NCI-H2107 (cell line): Measurements from ENCODE around the gene VIPR2.
"Not testable (repeated sequence)": the region's sequence is repeated elsewhere in the genome, so short reads cannot be mapped to it uniquely, and the experiment has no call there.

ENCODE experiments used
- DNase-seq: peaks from one replicate; lab custom pipeline; 2025; lab: John Stamatoyannopoulos, UW

Gene VIPR2, protein sequence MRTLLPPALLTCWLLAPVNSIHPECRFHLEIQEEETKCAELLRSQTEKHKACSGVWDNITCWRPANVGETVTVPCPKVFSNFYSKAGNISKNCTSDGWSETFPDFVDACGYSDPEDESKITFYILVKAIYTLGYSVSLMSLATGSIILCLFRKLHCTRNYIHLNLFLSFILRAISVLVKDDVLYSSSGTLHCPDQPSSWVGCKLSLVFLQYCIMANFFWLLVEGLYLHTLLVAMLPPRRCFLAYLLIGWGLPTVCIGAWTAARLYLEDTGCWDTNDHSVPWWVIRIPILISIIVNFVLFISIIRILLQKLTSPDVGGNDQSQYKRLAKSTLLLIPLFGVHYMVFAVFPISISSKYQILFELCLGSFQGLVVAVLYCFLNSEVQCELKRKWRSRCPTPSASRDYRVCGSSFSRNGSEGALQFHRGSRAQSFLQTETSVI

DNA sequence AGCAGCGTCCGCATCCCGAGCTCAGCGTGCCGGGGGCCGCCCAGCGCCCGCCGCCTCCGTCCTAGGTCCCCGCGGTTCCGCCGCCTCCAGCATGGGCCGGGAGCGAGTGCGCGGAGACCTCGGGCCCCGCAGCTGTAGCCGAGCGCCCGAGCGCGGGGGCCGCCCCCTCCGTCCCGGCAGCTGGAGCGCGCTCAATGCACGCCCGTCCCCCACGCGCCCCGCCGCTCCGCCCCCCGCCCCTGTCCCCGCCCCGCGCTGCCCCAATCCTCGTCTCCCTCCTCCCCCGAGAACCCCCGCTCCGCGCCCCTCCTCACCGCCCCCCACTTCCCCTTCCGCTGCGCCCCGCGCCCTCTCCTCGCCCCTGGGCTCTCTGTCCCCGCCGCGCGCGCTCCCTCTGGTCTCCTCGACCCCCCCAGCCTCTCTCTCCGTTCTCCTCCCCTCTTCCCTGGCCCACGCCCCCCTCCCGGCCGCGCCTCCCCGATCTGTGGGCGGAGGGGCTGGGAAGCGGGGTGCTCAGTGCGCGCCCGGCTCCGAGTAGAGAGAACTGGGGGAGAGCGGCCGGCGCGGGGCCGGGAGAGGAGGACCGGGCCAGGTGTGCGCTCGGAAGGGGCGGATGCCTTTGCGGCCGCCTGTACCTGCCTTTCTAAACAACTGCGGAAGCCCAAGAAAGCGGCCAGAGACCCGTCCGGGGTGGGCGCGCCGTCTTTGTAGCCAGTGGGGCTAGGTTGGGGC is at the start of gene VIPR2:
VIPR2 (minus strand) TSS at position 110 of the 732 bp plus-strand sequence; CDS start at position 14, 96 bp downstream.
- DNase-seq = no peak

GRCh38 chr7:159193543-159194090 is 49.0 kb upstream of the VIPR2 start:
- DNase-seq = no peak

- no peak for DNase-seq
These were observed 48.2 kb upstream of the VIPR2 start for GRCh38 chr7:159192725-159193453.

GRCh38 chr7:159192013-159192412 is 47.3 kb upstream of the VIPR2 start:
- no peak for DNase-seq

DNA sequence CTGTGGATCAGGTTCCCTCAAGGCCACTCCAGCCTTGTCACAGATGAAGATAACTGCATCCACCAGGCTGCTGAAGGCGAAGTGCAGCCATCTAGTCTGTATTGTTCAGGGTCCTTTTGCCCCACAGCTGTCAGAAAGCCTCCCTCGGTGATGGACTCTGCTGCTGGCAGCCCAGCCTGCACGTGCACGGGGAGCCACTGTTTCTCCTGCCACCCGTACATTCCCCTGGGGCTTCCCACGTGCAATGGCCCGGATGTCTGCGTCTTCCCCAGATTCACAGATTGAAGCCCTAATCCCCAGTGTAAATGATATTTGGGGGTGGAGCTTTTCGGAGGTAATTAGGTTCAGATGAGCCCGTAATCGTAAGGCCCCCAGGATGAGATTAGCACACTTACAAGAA is 46.6 kb upstream of the VIPR2 start:
- no peak for DNase-seq

DNA sequence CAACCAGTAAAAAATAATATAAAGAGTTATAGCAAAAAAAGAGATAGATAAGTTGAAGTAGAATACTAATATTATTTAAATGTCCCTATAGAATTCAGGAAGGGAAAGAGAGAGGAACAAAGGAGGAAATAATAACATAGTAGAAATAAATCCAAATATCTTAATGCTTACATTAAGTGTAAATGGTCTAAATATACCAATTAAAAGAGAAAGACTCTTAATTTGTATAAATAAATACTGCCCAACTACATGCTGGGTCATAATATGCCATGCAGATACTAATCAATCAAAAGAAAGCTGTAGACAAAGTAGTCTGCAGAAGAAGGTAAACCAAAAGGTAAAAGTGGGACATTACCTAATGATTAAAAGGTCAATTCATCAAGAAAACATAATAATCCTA is 43.3 kb upstream of the VIPR2 start:
- no peak for DNase-seq

GRCh38 chr7:159179241-159179640 is 34.6 kb upstream of the VIPR2 start:
- no peak for DNase-seq

- no peak for DNase-seq
These were observed 32.8 kb upstream of the VIPR2 start for GRCh38 chr7:159177284-159177953.

DNA sequence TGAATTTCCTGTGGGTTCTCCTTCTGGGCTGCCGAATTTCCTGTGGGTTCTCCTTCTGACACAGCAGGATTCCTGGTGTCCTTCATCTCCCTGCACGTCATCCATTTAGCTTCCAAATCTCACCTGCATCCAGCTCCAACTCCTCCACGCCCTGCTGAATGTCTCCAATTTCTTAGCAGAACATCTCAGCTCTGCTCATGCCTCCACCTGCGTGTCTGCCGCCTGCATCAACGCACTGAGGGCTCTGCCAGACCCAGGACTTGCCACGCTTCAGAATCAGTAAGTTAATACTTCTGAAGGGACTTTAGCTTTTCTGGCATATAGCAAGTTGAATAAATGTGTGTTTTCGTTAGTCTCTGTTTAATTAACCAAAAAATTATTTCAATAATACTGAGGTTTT is 31.1 kb upstream of the VIPR2 start:
- no peak for DNase-seq

DNA sequence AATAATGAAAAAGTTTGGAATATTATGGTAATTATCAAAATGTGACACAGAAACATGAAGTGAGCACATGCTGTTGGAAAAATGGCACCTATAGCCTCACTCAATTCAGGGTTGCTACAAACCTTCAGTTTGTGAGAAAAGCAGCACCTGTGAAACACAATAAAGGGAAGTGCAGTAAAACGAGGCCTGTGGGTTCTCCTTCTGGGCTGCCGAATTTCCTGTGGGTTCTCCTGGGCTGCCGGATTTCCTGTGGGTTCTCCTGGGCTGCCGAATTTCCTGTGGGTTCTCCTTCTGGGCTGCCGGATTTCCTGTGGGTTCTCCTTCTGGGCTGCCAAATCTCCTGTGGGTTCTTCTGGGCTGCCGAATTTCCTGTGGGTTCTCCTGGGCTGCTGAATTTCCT is 30.4 kb upstream of the VIPR2 start:
- DNase-seq = not testable (repeated sequence)

- DNase-seq = no peak
These were observed 27.7 kb upstream of the VIPR2 start for GRCh38 chr7:159172400-159172799.

- no peak for DNase-seq
These were observed 24.7 kb upstream of the VIPR2 start for GRCh38 chr7:159169391-159169790.

- no peak for DNase-seq
These were observed 22.5 kb upstream of the VIPR2 start for GRCh38 chr7:159167139-159167538.

GRCh38 chr7:159166530-159166929 is 21.9 kb upstream of the VIPR2 start:
- DNase-seq = no peak

DNA sequence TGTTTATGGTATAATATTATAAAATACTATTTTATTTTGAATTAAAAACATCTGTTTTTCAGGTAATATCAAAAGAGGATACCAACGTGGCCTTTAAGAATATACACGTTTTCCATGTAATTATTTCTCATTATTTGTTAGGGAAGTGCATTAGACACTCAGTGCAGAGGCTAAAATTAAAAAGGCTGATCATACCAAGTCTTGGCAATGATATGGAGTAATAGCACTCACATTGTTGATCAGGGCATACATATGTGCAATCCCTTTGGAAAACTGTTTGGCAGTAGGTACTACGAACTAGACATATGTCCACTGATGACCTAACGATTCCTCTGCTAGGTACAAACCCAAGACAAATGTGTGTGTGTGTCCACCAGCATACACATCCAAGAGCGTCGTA is 20.7 kb upstream of the VIPR2 start:
- no peak for DNase-seq

DNA sequence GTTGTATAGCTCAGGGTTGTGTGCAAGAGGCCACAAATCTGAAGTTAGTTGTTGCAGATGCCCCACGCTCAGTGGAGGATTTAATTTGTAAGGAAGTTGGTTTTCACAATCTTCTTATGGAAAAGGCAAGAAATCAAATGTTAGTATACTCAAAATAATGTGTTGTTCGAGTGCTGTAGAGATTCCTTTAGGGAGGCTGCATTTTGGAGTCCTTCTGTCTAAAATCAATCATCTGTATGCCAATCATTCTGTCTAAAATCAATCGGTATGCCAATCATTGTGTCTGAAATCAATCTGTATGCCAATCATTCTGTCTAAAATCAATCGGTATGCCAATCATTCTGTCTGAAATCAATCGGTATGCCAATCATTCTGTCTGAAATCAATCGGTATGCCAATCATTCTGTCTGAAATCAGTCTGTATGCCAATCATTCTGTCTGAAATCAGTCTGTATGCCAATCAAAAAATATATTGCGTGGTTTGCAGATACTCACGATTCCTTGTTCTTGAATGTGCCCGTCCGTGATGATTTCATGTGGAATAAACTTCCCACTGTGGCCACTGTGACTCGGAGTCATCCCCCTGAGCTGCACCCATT is 19.1 kb upstream of the VIPR2 start:
- DNase-seq = not testable (repeated sequence)

- not testable (repeated sequence) for DNase-seq
These were observed 17.5 kb upstream of the VIPR2 start for GRCh38 chr7:159162050-159162626.

DNA sequence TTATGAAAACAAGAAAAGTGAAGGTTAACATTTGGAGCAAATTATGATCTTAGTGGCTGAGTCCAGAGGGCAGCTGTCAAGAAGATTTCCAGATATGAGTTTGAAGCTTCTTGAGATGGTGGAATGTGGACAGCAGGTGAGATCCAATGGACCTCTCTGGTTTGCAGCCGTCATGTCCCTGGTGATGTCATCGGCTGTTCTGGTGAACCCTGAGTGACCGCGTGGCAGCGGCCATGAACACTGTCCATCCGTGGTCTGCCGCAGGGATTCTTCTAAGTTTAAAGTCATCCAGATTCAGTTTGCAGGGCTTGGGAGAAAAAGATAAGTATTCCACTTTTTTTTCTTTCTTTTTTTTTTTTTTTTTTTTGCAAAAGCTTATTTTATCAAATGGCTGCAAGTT is 15.8 kb upstream of the VIPR2 start:
- no peak for DNase-seq

GRCh38 chr7:159159731-159160130 is 15.1 kb upstream of the VIPR2 start:
- no peak for DNase-seq

DNA sequence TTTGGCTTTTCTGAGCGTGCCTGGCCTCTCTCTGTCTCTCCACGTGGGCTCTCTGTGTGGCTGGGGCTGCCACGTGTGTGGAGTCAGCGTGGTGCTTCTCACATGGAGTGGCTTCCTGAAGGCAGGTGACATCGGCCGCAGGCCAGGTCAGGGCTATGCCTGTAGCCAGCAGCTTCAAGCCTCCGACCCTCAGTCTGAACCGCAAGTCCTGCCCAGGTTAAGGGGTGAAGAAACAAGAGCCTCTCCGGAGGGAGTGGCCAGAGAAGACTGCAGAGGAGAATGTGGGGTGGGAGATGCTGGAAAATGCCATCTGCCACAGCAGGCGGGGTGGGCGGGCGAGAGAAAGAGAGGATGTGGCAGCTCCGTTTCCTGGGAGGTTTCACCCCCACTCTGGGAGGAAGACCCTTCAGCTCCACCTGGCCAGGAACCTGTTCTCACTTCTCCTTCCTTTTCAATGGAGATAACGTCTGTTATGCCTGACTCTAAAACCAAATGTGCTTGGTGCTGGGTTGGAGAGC is 14.3 kb upstream of the VIPR2 start:
- no peak for DNase-seq
